ENCODE results near the gene LCP2.

Gene LCP2

DNA sequence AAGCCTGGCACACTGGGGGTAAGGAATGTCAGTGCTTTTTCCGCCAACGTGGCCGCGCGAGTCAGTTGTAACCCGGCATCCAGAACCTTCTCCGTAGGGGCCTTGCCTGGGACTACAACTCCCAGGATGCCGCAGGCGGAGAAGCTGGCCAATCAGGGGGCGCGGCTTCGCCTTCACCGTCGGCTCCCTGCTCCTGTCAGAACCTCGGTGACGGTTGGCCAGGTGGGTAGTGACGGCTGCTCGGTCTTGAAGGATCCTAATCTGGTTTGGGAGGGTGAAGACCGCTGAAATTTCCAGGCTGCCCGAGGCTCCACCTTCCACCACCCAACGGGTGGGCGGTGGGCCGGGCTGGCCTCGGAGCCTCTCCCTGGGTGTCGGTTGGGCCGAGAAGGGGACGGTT is 64.8 kb downstream of the LCP2 start, which contains the start of gene C5orf58 (continued):
- no peak for TF ChIP-seq CSRNP3 (CRISPR knock-in tag; IDR thresholded peaks at IDR 0.05)
- no peak for TF ChIP-seq ZNF565 (CRISPR knock-in tag; conservative IDR thresholded peaks at IDR 0.05; ENCODE audit: low read depth)
- TF ChIP-seq GLIS3 (CRISPR knock-in tag; IDR thresholded peaks at IDR 0.05), result no peak

GRCh38 chr5:170228762-170229435 is 68.7 kb downstream of the LCP2 start:
- TF ChIP-seq, protein P1, sequence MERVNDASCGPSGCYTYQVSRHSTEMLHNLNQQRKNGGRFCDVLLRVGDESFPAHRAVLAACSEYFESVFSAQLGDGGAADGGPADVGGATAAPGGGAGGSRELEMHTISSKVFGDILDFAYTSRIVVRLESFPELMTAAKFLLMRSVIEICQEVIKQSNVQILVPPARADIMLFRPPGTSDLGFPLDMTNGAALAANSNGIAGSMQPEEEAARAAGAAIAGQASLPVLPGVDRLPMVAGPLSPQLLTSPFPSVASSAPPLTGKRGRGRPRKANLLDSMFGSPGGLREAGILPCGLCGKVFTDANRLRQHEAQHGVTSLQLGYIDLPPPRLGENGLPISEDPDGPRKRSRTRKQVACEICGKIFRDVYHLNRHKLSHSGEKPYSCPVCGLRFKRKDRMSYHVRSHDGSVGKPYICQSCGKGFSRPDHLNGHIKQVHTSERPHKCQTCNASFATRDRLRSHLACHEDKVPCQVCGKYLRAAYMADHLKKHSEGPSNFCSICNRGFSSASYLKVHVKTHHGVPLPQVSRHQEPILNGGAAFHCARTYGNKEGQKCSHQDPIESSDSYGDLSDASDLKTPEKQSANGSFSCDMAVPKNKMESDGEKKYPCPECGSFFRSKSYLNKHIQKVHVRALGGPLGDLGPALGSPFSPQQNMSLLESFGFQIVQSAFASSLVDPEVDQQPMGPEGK (CRISPR knock-in tag; IDR thresholded peaks at IDR 0.05; ENCODE audit: borderline replicate concordance), result no peak
- no peak for ATAC-seq

DNA sequence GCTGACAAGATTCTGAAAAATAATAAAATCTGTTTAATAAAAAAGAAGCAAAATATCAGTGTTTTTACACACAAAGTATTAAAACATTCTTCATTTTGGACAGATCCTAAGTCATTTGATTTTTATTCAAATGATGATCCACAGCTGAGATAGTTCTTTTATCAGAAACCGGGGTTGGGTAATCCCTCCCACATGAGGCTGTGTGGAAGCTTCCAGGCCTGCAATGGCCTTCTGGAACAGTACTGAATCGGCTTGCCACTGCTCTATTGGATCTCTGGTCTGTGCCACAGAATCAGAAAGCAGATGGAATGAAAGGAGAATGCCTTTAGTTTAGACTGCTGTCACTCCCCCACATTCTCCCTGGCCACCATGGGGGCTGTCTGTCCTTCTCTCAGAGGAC is 70.9 kb downstream of the LCP2 start:
- ATAC-seq, result no peak
- no peak for TF ChIP-seq CSRNP3 (CRISPR knock-in tag; IDR thresholded peaks at IDR 0.05)
- TF ChIP-seq RARB (CRISPR knock-in tag; IDR thresholded peaks at IDR 0.05), result no peak
- no peak for TF ChIP-seq ZNF8 (CRISPR knock-in tag; IDR thresholded peaks at IDR 0.05)
- no peak for TF ChIP-seq ZNF565 (CRISPR knock-in tag; conservative IDR thresholded peaks at IDR 0.05; ENCODE audit: low read depth)

GRCh38 chr5:170226129-170226615 is 71.4 kb downstream of the LCP2 start:
- no peak for ATAC-seq
- TF ChIP-seq, protein P1 (CRISPR knock-in tag; IDR thresholded peaks at IDR 0.05; ENCODE audit: borderline replicate concordance), result no peak
- TF ChIP-seq TOX (CRISPR knock-in tag; IDR thresholded peaks at IDR 0.05; ENCODE audit: borderline replicate concordance), result no peak

DNA sequence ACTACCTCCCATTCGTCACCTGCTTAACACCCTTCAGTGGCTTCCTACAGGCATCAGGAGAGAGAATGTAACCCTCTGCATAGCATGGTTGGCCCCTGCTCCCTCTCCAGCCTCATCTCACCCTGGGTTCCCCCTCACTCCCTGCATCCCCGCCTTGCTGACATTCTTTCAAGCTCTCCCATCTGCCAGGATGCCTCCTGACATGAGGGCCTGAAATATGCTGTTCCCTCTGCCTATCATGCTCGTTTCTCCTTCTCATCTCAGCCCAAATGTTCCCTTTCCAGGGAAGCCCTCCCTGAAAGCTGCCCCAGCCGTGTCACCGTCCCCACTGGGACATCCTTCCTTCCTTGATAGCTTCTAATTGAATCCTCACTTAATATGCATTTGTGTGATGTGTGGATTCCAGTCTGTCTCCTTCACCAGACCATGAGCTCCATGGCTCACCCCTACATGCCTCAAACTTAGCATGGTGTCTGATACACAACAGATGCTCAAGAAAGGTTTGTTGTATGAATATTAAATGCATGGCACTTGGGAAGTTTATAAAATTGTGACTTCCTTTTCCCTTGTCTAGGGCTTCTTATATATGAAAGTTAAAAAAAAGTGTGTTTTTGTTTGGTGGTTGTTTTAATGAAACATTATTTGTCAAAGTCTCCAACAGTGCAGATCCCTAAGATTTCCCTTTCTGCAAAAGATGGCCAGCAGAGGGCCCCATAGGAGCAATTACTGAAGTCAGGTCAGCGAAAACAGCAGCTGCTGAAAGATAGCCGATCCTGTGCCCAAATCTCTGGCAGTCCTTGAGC is 72.0 kb downstream of the LCP2 start:
- ATAC-seq, result peak; percentile 95
- no peak for TF ChIP-seq ARNTL (CRISPR knock-in tag; IDR thresholded peaks at IDR 0.05; ENCODE audit: borderline replicate concordance, low read depth)
- TF ChIP-seq, protein P2, sequence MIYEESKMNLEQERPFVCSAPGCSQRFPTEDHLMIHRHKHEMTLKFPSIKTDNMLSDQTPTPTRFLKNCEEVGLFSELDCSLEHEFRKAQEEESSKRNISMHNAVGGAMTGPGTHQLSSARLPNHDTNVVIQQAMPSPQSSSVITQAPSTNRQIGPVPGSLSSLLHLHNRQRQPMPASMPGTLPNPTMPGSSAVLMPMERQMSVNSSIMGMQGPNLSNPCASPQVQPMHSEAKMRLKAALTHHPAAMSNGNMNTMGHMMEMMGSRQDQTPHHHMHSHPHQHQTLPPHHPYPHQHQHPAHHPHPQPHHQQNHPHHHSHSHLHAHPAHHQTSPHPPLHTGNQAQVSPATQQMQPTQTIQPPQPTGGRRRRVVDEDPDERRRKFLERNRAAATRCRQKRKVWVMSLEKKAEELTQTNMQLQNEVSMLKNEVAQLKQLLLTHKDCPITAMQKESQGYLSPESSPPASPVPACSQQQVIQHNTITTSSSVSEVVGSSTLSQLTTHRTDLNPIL (CRISPR knock-in tag; IDR thresholded peaks at IDR 0.05; ENCODE audit: low read depth), result no peak
- no peak for TF ChIP-seq TCF4 (CRISPR knock-in tag; IDR thresholded peaks at IDR 0.05; ENCODE audit: borderline replicate concordance)
- no peak for TF ChIP-seq ISL1 (CRISPR knock-in tag; IDR thresholded peaks at IDR 0.05)
- no peak for TF ChIP-seq ZFP30 (CRISPR knock-in tag; IDR thresholded peaks at IDR 0.05)
- TF ChIP-seq ZNF565 (CRISPR knock-in tag; conservative IDR thresholded peaks at IDR 0.05; ENCODE audit: low read depth), result no peak
- TF ChIP-seq, protein P3, sequence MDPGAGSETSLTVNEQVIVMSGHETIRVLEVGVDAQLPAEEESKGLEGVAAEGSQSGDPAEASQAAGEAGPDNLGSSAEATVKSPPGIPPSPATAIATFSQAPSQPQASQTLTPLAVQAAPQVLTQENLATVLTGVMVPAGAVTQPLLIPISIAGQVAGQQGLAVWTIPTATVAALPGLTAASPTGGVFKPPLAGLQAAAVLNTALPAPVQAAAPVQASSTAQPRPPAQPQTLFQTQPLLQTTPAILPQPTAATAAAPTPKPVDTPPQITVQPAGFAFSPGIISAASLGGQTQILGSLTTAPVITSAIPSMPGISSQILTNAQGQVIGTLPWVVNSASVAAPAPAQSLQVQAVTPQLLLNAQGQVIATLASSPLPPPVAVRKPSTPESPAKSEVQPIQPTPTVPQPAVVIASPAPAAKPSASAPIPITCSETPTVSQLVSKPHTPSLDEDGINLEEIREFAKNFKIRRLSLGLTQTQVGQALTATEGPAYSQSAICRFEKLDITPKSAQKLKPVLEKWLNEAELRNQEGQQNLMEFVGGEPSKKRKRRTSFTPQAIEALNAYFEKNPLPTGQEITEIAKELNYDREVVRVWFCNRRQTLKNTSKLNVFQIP (CRISPR knock-in tag; IDR thresholded peaks at IDR 0.05; ENCODE audit: borderline replicate concordance, low read depth), result no peak
- TF ChIP-seq CSDC2 (CRISPR knock-in tag; IDR thresholded peaks at IDR 0.05), result no peak
- TF ChIP-seq TOX (CRISPR knock-in tag; IDR thresholded peaks at IDR 0.05; ENCODE audit: borderline replicate concordance), result no peak
- TF ChIP-seq TSHZ2 (CRISPR knock-in tag; IDR thresholded peaks at IDR 0.05), result no peak
- TF ChIP-seq OSR1 (CRISPR knock-in tag; IDR thresholded peaks at IDR 0.05), result no peak
- TF ChIP-seq ZNF70 (CRISPR knock-in tag; IDR thresholded peaks at IDR 0.05), result no peak
- TF ChIP-seq BACH2 (CRISPR knock-in tag; IDR thresholded peaks at IDR 0.05; ENCODE audit: borderline replicate concordance), result no peak
- no peak for TF ChIP-seq SNAI2 (CRISPR knock-in tag; IDR thresholded peaks at IDR 0.05)

Measured in SK-N-SH treated with all-trans-retinoic acid at 6 μM for 48 hours (cell line).